ENCODE data around the gene SGCD.

The SGCD gene

GRCh38 chr5:156401804-156402203, 74.8 kb downstream of the SGCD start:
- H3K4me3 ChIP-seq (ENCODE audit: low read length), result peak overlapping the region; percentile 75
- no peaks in the 10 kb centered on the region for H3K9me3 ChIP-seq (ENCODE audit: insufficient read depth, low read length)
- peak overlapping the region; percentile 96 for H3K4me2 ChIP-seq (ENCODE audit: low read length)
- H3K4me1 ChIP-seq (ENCODE audit: low read length), result peaks cover 18% of the 10 kb centered on the region
- H2AFZ ChIP-seq (ENCODE audit: low read depth, low read length), result no peak overlapping the region; the same call in 1 of the 2 replicates
- H3K9ac ChIP-seq (ENCODE audit: low read length), result no peak overlapping the region
- no peaks in the 10 kb centered on the region for H3K79me2 ChIP-seq (ENCODE audit: low read length)
- TF ChIP-seq EZH2phosphoT487 (IDR thresholded peaks at IDR 0.05; ENCODE audit: low read depth) (no peak), CTCF (IDR thresholded peaks at IDR 0.05; ENCODE audit: low read depth, low read length) (no peak)
- H3K27ac ChIP-seq (ENCODE audit: low read length), result peak overlapping the region; percentile 53
- no peaks in the 10 kb centered on the region for H3K36me3 ChIP-seq (replicated peaks; ENCODE audit: low read depth, low read length)
- no peaks in the 10 kb centered on the region for H3K27me3 ChIP-seq (ENCODE audit: low read depth, low read length)
- H4K20me1 ChIP-seq (ENCODE audit: insufficient read depth, low read length), result no peaks in the 10 kb centered on the region

- Histone ChIP-seq H3K4me2 (ENCODE audit: low read length) (peak overlapping the region; percentile 96), H3K36me3 (replicated peaks; ENCODE audit: low read depth, low read length) (no peaks in the 10 kb centered on the region), H3K9me3 (ENCODE audit: insufficient read depth, low read length) (no peaks in the 10 kb centered on the region), H4K20me1 (ENCODE audit: insufficient read depth, low read length) (no peaks in the 10 kb centered on the region), H3K9ac (ENCODE audit: low read length) (no peak overlapping the region), H3K79me2 (ENCODE audit: low read length) (no peaks in the 10 kb centered on the region), H3K4me3 (ENCODE audit: low read length) (peak overlapping the region; percentile 75), H3K27ac (ENCODE audit: low read length) (peak overlapping the region; percentile 53), H2AFZ (ENCODE audit: low read depth, low read length) (no peak overlapping the region), H3K27me3 (ENCODE audit: low read depth, low read length) (no peaks in the 10 kb centered on the region), H3K4me1 (ENCODE audit: low read length) (peaks cover 18% of the 10 kb centered on the region)
- TF ChIP-seq CTCF (IDR thresholded peaks at IDR 0.05; ENCODE audit: low read depth, low read length) (no peak), EZH2phosphoT487 (IDR thresholded peaks at IDR 0.05; ENCODE audit: low read depth) (no peak)
These were observed 75.5 kb downstream of the SGCD start for GRCh38 chr5:156402387-156402921.

GRCh38 chr5:156405988-156406387, 79.0 kb downstream of the SGCD start:
- Histone ChIP-seq H4K20me1 (ENCODE audit: insufficient read depth, low read length) (no peaks in the 10 kb centered on the region), H3K79me2 (ENCODE audit: low read length) (no peaks in the 10 kb centered on the region), H3K36me3 (replicated peaks; ENCODE audit: low read depth, low read length) (no peaks in the 10 kb centered on the region), H3K4me2 (ENCODE audit: low read length) (no peak overlapping the region), H3K9me3 (ENCODE audit: insufficient read depth, low read length) (no peaks in the 10 kb centered on the region), H3K27me3 (ENCODE audit: low read depth, low read length) (no peaks in the 10 kb centered on the region), H3K27ac (ENCODE audit: low read length) (no peak overlapping the region), H3K4me3 (ENCODE audit: low read length) (no peak overlapping the region), H2AFZ (ENCODE audit: low read depth, low read length) (no peak overlapping the region), H3K9ac (ENCODE audit: low read length) (no peak overlapping the region), H3K4me1 (ENCODE audit: low read length) (peaks cover 18% of the 10 kb centered on the region)
- TF ChIP-seq EZH2phosphoT487 (IDR thresholded peaks at IDR 0.05; ENCODE audit: low read depth), result no peak
- no peak for TF ChIP-seq CTCF (IDR thresholded peaks at IDR 0.05; ENCODE audit: low read depth, low read length)

- Histone ChIP-seq H3K79me2 (ENCODE audit: low read length) (no peaks in the 10 kb centered on the region), H3K36me3 (replicated peaks; ENCODE audit: low read depth, low read length) (no peaks in the 10 kb centered on the region), H3K9ac (ENCODE audit: low read length) (no peak overlapping the region), H3K4me2 (ENCODE audit: low read length) (no peak overlapping the region), H3K9me3 (ENCODE audit: insufficient read depth, low read length) (no peaks in the 10 kb centered on the region), H2AFZ (ENCODE audit: low read depth, low read length) (no peak overlapping the region), H3K4me3 (ENCODE audit: low read length) (no peak overlapping the region), H3K4me1 (ENCODE audit: low read length) (peaks cover 8% of the 10 kb centered on the region), H3K27me3 (ENCODE audit: low read depth, low read length) (no peaks in the 10 kb centered on the region), H4K20me1 (ENCODE audit: insufficient read depth, low read length) (no peaks in the 10 kb centered on the region), H3K27ac (ENCODE audit: low read length) (no peak overlapping the region)
- TF ChIP-seq CTCF (IDR thresholded peaks at IDR 0.05; ENCODE audit: low read depth, low read length) (no peak), EZH2phosphoT487 (IDR thresholded peaks at IDR 0.05; ENCODE audit: low read depth) (no peak)
These were observed 80.3 kb downstream of the SGCD start for GRCh38 chr5:156407251-156407650.
